Right lung (tissue), 5 donors: ENCODE measurements around the gene IP6K3. TPM values are rescaled to one million over a fixed set of nuclear protein-coding genes. Genes with fewer than 3 reads are reported as not detected.

Experiments
- DNase-seq, 2 donors: peaks; one replicate each; pipeline ENCODE4 v3.0.0-alpha.2; 2013
- polyA plus RNA-seq, 5 donors: library from polyadenylated mRNA; unstranded; fragments of 120-200 nt; gene quantifications; one replicate each; pipeline versions ENCODE4 v1.2.1 to v1.2.3, GENCODE V29; 2013; ENCODE audit warnings: inconsistent platforms in 1 of 5, low replicate concordance in 1 of 5; ENCODE audit not compliant: insufficient read length in 5 of 5, insufficient read depth in 1 of 5

Gene IP6K3
- polyA plus RNA-seq, 5 donors: 2.4 to 5.5 (median 3.6) TPM

DNA sequence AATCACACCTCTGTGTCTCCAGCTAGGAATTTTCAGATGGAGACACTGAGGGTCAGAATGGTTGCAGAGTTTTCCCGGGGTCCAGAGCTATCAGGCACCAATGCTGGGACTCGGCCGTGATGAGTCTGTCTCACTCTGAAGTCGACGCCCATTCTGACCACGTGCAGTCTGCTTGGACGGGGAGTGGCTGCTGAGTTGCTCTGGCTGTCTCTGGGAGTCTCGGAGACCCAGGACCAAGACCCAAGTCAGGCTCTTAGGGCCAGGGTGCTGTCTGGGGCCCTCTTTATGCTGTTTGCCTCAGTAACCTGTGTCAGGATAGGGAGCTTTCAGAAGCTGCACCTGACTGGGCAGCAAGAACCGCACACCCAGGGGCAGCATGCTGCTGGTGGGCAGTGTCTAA is 4.6 kb downstream of the IP6K3 start:
- no peak for DNase-seq

DNA sequence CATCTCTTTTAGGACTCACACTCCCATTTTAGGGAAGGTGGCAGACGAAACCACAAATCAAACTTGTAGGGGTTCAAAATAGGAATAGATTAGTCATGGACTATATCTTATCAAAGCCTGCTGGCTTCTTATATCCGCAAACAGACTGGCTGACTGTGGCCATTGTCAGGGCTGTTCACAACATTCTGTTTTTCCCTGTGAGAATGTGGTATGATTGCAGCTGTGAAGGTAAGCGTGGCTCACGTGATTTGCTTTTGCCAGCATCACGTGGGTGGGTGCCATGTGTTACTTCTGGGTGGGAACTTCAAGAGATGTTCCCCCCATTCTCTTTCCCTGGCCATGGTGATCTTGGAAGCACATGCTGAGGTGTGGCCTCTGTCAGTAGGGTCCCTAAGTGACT is 5.9 kb downstream of the IP6K3 start:
- no peak for DNase-seq

DNA sequence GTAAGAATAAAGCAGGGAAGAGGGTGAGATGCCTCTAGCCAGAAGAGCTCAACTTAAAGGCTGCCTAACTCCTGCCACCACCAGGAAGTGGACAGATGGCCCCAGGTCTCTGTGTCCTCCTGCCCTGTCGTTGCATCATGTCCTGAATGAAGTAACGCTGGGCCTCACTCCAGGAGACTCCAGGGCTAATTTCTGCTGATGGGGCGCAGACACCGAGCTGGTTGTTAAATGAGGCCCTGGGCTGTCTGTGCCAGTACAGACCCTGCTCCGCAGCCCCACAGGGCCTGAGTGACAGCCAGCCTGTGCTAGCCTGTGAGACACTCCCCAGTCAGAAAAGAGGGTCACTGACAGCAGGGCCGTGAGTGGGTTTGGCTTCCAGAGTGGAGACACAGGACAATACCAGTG is 6.5 kb downstream of the IP6K3 start:
- no peak for DNase-seq

DNA sequence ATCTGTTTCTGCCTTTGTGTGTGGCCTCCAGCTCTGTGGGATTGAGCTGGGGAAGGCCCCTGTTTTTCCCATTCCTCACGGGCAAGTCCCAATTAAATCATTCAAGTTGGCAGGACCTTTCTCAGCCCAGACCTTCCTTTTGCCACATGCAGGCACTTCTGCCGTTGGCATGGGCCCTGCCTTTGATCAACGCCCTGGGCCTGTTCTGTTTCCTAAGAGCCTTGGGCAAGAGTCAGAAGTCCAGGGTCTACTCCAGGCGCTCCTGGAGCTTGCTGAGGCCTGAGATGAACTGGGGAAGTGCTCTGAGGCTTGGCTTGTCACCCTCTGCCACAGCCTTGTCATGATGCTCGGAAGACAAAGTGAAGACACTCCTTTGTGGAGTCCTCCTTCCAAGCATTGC is 7.1 kb downstream of the IP6K3 start:
- no peak for DNase-seq

- no peak for DNase-seq
Observed at GRCh38 chr6:33738879-33739278, 7.8 kb downstream of the IP6K3 start.

DNA sequence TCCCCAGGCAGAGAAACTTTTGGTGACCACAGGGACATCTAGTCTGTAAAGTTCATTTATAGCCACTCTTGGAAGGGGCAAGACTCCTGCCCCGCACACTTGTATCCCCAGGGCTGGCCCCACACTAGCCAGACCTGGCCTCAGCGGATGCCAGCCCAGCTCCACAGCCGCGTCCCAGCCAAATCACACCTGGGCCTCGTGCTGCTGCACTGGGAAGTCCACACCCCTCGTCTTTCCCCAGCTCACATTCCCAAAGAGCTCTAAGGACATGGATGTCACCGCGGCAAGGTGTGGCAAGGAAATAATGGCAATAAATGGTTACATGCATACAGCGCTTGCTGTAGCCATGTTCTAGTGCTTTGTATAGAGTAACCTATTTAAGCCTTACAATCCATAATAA is 8.6 kb downstream of the IP6K3 start:
- DNase-seq: no peak

- no peak for DNase-seq
Observed at GRCh38 chr6:33737267-33738026, 9.3 kb downstream of the IP6K3 start.

DNA sequence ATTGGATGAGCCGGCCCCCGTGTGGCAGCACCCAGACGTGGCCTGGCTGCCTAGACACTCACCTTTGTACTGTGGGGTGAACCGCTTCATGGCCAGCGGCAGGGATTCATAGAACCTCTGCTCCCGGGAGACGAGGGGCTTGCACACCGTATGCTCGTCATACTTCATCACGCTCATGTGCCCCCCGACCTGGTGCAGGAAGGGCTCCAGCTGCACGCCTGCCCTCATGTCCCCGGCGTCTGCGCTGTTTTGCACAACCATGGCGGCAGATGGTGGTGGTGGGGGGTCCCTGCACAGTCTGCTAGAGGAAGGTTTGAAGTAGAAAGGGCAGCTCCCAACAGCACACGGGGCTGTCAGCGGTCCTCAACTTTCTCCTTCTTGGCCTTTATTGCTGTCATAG is 11.5 kb downstream of the IP6K3 start:
- DNase-seq: no peak

- DNase-seq: no peak
Observed at GRCh38 chr6:33733709-33734007, 13.0 kb downstream of the IP6K3 start.

GRCh38 chr6:33732817-33733708 is 13.6 kb downstream of the IP6K3 start:
- no peak for DNase-seq

DNA sequence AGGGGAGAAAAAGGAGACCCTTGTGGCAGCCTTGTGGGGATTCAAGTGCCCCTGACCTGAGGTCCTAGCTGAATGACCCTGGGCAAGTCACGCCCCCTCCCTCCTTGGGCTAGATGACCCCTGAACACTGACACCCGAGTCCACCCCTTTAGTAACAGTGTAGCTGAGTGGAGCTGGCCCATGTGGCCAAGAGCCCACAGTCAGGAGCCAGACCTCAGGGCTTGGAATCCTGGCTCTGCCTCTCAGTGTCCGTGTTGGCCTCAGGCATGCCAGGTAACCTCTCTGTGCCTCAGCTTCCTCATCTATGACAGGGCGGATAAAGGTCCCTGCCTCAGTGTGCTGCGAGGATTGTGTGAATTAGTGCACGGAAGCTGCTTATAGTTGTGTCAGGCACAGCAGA is 14.3 kb downstream of the IP6K3 start:
- no peak for DNase-seq

DNA sequence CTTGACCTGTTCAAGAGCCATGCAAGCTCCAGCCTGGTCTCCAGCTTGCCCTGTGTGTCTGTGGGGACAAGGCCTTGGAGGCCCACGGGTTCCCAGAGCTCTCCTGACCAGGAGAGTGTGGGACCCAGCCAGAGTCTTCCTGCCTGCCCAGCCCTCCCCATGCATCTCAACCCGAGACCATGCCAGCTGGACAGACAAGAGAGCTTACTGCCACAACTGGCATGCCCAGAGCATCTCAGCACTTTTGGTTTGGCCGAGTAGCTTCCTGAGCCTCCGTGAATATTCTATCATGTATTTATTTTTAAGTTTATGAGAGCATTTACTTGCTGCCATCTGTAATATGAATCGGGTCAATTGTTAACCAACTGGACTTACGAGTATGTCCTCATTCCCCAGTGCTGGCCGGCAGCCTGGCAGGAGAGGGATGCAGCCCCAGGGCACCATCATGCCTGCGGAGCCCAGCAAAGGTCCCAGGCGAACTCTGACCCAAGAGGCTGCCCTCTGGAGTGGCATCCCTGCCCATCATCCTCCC is 14.9 kb downstream of the IP6K3 start:
- no peak for DNase-seq

DNA sequence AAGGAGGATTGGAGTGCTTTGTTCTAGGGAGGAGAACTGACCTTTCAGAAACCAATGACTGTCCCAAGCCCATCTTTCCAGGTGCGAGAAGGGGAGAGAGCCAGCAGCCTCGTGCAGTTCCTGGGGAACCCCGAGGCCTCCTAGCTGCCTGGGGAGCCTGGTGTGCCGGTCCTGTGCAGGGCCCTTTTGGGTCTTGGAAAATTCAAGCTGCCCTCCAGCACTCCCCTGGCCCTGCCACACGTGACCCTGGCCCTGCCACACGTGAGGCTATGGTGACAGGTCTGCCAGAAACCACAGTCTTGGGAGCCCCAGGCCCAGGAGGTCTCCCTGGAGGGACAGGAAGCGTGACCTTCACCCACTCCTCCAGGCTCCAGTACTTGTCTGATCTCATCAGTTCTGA is 15.7 kb downstream of the IP6K3 start:
- DNase-seq: no peak

- no peak for DNase-seq
Observed at GRCh38 chr6:33730611-33731010, 16.1 kb downstream of the IP6K3 start.

- no peak for DNase-seq
Observed at GRCh38 chr6:33729059-33729458, 17.6 kb downstream of the IP6K3 start.

- DNase-seq: no peak
Observed at GRCh38 chr6:33728438-33728837, 18.3 kb downstream of the IP6K3 start.

GRCh38 chr6:33727932-33728331 is 18.8 kb downstream of the IP6K3 start:
- no peak for DNase-seq

GRCh38 chr6:33727126-33727525 is 19.6 kb downstream of the IP6K3 start:
- no peak for DNase-seq

DNA sequence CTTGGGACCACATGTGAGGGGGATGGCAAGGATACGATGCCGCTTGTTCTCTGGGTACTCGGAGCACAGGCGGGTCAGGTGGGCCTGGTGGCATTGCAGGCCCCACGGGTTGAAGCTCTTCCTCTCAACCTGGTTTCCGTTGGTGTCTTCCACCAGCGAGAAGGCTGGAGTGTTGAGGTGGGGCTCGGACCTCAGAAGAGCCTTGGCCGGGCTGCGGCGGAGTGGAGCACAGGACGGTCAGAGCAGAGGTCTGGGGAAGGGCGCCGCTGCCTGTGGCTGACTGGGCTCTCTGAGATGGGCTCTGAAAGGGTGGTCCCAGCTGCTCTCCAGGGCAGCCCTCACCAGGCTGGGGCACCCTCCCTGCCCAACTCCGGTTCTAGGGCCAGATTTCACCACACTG is 20.0 kb downstream of the IP6K3 start:
- DNase-seq: no peak

- DNase-seq: no peak
Observed at GRCh38 chr6:33725891-33726673, 20.6 kb downstream of the IP6K3 start.

DNA sequence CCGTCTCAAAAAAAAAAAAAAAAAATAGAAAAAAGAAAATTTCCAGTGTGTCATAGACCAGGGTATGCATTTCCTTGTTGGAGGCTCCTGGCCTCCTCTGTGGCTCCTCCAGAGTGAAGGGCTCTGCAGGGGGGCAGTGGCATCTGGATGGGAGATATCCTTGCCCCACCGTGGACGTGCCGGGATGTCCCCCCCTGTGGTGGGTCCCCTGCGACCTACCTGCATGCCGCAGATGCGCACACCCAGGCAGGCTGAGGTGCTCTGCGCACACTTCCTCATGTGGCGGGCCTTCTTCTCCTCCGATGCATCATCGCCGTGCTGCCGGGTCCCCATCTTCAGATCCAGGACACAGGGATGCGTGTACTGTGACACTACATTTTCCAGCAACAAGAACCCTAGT is 21.5 kb downstream of the IP6K3 start:
- no peak for DNase-seq
